NCI-H2196 treated with DMSO at 0.1 percent for 48 hours (cell line): ENCODE results near the gene SPAG4.

Source experiments
- DNase-seq: peaks from one replicate; lab custom pipeline; 2025; ENCODE audit not compliant: unreplicated experiment; lab: John Stamatoyannopoulos, UW

SPAG4 gene, protein sequence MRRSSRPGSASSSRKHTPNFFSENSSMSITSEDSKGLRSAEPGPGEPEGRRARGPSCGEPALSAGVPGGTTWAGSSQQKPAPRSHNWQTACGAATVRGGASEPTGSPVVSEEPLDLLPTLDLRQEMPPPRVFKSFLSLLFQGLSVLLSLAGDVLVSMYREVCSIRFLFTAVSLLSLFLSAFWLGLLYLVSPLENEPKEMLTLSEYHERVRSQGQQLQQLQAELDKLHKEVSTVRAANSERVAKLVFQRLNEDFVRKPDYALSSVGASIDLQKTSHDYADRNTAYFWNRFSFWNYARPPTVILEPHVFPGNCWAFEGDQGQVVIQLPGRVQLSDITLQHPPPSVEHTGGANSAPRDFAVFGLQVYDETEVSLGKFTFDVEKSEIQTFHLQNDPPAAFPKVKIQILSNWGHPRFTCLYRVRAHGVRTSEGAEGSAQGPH

DNA sequence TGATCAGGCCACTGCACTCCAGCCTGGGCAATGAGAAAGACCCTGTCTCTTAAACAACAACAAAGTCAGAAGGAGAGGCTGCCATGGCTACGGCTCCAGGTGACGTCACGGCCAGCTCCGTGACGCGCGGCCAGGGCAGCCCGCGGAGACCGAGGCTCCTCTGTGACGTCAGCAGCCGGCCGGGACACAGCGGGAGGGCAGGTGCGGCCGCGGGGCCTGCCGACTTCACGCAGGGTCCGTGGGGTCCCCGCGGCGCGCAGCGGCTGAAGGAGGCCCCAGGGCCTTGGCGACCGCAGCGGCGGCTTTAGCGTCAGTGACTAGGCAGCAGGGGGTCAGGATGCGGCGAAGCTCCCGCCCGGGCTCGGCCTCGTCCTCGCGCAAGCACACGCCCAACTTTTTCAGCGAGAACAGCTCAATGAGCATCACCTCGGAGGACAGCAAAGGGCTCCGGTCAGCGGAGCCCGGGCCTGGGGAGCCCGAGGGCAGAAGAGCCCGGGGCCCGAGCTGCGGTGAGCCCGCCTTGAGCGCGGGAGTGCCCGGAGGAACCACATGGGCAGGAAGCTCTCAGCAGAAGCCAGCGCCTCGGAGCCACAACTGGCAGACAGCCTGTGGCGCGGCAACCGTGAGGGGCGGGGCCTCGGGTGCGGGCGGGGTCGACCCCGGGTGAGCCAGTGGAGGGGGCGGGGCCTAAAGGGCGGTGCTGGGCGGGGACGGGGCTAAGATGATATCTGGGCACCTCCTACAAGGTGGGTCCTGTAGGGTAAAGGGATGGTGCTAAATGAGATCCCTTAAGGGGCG is at the start of gene SPAG4:
TSS of gene SPAG4 (plus strand) at position 163 of the 798 bp plus-strand sequence. CDS start at position 338, 175 bp downstream.
- peak; percentile 100 for DNase-seq

DNA sequence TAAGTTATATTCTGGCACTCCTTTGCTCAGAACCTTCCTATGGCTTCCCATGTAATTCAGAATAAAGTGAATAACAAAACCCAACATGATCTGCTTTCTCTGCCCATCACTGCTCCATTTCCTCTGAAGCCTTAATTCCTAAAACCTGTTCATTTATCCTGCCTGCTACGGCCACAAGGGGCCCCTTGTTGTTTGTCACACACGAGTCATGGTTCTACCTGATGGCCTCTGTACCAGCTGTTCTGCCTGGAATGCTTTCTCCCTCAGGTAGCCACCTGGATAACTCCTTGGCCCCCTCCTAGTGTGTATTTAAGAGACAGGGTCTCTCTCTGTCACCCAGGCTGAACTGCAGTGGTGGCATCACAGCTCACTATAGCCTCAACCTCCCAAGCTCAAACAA is 47.0 kb upstream of the SPAG4 start:
- no peak for DNase-seq

DNA sequence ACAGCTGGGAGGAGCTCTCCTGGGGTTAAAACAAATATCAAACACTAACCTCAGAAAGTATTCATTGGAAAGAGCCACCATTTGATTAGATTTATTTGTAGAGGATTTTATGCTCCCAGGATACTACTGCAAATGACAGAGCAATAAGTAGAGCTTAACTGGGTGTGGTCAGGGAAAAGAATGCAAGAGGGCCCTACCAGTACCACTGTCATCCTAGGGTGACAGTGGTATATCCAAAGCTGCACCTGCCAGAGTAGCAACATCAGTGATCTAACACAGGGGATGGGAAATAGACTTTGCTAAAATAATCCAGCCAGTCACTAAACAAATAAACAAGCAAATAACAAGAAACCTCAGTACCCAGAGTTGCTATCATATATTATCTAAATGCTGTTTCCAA is 44.1 kb upstream of the SPAG4 start:
- DNase-seq: no peak

DNA sequence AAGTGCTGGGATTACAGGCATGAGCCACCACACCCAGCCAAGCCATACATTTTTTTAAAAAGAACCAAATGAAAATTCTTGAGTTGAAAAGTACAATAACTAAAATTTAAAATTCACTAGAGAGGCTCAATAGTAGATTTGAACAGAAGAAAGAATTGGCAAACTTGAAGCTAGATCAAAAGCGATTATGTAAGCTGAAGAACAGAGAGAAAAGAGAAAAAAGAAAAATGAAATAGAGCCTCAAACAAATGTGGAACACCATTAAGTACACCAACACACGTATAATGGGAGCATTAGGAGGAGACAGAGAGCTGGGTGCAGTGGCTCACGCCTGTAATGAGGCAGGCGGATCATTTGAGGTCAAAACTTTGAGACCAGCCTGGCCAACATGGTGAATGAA is 42.8 kb upstream of the SPAG4 start:
- DNase-seq: no peak

DNA sequence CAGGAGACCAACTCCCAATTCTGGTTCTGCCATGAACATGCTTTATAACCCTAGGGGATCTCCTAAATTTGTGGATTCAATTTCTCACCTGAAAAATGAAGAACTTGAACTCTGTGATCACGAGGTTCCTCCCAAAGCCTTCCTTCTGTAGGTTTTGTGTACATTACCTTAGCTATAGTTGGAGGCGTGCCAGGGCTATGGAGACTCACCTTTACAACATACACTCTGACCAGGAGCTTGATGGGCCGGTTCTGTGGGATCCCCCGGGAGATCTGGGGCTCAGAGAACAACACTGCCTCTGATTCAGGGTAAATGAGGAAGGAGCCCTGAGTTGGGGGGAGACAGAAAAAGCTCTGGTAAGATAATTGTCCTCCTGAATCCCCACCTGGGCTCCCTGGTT is 39.7 kb upstream of the SPAG4 start:
- no peak for DNase-seq

DNA sequence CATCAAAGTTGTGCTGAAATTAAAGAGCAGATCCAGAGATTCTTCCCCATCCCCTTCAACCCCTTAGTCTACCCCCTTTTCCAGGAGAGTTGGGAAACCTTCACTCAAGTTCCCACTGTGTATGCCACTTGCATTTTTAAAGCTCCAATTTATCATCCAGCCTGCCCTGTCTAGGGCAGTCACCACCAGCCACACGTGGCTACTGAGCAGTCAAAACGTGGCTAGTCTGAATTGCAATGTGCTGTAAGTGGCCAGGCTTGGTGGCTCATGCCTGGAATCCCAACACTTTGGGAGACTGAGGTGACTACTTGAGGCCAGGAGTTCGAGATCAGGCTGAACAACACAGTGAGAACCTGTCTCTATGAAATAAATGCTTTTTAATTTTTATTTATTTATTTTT is 38.8 kb upstream of the SPAG4 start:
- no peak for DNase-seq

DNA sequence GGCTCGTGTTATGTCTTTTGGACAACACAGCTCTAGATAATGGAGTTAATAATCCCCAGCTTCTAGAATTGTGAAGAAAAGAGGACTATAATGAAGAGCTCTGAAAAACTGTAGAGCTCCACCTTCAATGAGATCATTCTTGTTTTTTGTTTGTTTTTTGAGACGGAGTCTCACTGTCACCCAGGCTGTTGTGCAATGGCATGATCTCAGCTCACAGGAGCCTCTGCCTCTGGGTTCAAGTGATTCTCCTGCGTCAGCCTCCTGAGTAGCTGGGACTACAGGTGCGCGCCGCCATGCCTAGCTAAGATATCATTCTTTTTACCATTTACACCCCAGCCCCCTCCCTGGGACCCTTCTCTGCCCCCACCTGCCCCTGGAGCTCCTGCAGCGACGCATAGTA is 37.2 kb upstream of the SPAG4 start:
- no peak for DNase-seq

DNA sequence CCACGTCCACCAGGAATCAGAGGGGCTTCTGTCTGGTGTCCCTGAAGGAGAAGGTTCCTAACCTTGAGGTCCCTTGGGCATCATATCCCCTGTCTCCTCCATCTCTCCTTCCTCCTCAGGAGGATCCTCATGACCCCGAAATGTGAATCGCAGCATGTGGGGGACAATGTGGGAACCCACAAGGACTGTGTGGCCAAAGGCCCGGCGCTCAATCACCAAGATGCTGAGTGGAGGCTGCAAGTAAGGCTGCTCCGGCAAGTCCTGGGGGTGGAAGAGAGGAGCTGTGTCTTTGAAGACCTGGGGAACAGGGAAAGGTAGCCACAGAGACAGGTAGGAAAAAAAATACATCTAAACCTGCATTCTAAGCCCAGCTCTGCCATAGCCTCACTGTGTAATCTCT is 36.4 kb upstream of the SPAG4 start:
- DNase-seq: no peak

DNA sequence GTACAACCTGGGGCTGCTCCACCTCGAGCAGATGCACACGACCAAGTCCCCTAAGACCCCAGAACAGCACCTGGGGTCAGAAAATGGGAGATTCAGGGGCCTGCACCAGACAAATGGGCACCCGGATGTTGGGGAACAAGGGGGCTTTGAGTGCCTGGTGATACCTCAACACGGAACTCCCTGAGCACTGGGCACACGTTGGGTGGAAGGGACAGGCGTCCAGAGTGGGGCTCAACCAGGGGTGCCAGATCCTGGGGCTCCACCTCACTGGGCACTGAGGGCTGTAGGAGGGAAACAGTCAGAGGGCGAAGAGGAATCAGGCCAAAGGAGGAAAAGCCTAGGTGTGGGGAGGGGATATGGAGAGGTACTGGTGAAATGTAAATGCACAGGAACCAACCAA is 33.5 kb upstream of the SPAG4 start:
- DNase-seq: no peak

DNA sequence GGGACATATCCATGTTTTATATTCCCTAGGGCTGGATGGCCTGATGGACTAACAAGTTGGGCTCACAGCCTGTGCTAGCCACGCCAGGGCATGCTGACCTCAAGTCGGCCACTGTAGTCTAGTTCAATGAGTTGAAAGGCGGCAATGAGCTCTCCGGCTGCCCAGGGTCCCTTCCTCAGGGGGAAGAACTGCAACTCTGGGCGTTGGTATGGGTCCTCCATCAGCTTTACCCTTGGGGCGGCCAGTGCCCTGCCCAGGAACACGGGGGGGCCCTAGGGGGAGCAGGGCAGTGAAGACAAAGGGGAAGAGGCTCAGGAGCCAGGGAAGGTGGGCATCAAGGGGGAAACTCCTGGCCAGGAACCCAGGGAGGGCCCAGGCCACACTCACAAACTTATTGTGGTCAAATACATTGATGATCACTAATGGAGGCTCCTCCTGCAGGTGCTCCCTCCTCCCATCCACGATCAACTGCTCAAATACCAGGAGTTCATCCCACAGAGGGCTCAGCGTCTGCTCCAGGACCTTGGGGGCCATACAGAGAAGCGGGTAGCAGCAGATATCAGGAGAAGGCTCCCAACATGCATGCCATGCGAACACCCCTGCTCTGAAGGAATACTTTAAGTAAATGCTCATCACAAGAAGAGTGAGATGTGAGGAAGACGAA is 32.8 kb upstream of the SPAG4 start:
- DNase-seq: no peak

DNA sequence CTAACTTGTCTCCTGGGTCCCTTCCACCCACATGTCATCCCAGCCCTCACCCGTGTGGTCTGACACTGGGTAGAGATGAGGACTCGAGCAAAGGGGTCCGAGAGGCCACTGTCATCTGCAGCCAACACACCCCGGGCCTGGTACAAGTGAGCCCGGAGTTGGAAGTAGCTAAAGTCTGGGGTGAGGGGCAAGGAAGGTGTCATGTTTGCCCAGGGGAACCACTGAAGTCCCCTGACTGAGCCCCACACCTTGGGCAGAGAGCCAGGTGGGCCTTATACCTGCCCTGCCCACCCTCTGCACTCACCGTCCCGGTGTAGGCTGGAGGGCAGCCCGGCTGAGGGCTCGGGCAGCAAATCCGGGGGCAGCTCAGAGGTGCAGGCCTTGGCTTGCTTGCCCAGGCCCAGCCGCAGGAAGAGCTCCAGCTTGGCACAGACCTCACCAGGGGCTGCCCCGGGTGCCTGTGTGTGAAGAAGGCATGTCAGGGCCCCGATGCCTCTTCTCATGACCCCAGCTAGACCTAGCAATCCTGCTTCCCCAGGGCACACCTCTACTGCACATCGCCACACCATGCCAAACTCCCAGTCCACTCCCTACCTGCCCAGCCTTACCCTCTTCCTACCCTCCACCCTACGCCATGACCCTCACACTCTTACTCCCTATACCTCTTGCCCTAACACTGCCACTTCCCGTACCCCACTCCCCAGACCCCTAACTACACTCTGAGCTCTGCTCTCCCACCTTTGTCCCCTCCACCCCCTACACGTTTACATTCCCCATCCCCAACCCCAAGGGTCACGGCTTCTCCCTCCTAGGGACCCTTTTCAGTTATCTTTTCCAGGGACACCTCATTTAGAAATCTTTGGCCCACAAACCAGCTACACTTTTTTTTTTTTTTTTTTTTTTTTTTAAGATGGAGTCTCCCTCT is 31.7 kb upstream of the SPAG4 start:
- no peak for DNase-seq

DNA sequence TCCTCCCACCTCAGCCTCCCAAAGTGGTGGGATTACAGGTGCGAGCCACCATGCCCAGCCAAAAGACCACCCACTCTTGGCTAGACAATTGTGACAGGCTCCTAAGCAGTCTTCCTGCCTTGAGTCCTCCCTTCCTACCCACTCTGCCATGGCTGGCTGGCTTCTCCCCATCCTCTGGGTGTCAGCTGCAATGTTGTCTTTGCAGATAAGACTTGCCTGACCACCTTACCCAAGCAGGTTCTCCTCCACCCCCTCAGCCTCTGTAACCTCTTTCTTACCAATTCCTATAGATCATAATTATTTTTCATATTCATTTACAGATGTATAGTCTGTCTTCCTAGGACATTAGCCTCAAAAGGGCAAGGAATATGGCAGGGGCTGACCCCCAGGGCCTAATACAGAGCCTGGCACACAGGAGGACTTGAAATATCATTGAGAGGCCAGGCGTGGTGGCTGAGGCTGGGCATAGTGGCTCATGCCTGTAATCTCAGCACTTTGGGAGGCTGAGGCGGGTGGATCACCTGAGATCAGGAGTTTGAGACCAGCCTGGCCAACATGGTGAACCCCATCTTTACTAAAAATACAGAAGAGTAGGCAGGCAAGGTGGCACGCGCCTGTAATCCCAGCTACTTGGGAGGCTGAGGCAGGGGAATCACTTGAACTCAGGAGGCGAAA is 28.7 kb upstream of the SPAG4 start:
- DNase-seq: no peak

DNA sequence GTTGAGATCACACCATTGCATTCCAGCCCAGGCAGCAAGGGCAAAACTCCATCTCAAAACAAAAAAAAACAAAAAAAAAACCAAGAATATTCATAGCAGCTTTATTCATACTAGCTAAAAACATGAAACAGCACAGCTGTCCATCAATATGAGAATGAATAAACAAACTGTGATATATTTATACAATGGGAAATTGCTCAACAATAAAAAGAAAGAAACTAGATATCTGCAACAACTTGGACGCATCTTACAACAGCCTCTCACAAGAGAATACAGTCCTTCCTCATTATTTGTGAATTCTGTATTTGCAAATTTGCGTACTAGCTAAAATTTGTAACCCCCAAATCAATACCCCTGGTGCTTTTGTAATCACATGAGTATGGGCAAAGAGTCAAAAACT is 28.2 kb upstream of the SPAG4 start:
- no peak for DNase-seq

DNA sequence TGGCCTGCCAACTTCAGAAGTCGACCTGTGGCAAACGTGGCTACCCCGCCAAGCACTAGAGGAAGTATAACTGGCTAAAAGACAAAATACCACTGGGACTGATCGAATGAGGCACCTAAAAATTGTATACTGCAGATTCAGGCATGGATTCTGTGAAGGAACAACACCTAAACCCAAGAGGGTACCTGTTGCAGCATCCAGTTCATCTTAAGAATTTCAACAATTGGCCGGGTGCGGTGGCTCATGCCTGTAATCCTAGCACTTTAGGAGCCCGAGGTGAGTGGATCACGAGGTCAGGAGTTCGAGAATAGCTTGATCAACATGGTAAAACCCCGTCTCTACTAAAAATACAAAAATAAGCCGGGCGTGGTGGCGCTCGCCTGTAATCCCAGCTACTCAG is 27.2 kb upstream of the SPAG4 start:
- no peak for DNase-seq

DNA sequence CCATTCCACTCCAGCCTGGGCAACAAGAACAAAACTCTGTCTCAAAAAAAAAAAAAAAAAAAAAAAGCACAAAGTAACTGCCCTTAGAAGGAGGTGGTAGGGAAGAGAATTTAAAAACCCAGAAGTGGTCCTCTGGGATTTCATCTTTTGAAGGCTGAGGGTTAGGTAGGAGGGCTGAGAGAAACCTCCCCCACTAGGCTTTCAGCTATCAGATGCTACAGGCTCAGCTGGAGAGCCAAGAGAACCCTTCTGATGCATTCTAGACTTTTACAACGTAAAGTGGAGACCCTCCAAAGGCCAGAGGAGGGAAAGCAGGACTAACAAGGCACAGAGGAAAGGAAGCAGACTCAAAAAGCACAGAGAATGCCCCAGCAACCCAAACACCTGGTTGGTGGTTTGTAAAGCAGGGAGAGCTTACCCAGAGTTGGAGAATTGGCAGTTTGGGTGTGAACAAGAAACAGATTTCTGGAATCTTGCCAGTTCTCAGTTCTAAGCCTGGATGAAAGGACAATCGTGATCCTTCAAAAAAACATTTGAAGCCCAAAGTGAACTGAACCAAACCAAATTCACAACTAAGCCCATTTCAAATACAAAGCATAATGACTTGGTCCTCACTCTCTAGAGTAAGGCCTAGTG is 23.2 kb upstream of the SPAG4 start:
- DNase-seq: no peak

DNA sequence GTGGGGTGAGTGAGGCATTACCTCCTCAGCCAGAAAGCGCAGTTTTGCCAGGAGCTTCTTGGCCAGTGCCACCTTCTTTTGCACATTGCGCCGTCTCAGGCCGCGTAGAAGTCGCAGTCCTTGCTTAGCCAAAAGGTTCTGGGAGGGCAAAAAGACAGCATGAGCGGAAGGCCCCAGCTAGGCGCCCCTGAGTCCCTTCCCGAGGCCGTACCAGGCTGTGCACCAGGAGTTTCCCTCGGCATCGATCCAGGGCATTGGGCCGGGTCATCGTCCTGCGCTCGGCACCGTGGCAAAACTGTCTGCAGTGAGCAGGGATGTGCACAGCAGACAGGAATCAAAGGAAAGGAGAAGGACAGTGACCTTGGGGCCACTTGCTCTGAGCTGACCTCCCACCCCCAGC is 20.2 kb upstream of the SPAG4 start:
- no peak for DNase-seq

DNA sequence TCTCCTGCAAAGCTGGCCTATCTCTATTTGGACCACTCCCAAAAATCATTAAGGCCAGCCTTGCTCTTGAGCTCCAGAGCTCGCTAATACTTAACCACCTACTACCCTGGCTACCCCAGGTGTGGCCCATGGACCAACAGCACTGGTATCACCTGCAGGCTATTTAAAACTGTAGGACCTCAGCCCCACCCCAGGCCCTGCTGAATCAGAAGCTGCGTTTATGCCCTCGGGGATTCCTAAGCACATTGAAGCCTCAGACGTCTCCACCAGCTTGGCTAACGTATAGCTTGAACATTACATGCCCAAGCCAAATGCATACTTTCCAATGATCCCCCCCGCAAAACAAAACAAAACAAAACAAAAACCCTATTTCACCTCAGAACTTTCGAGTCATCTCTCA is 19.7 kb upstream of the SPAG4 start:
- DNase-seq: no peak

DNA sequence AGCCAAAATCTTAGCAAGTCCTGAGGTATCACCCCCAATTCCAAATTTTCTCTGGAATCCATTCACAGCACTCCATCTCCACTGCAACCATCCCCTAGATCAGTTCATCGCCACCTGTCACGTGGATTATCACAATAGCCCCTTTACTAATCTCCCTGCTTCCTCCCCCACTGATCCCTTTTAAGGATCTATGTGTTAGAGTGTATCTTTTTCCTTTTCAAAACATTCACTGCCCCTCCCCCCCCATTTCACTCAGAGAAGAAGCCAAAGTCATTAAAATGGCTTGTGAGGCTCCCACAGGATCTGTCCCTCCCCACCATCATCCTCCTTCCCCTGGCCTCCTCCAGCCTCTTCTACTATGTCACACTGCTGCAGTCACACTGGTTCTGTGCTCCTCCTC is 18.4 kb upstream of the SPAG4 start:
- no peak for DNase-seq

DNA sequence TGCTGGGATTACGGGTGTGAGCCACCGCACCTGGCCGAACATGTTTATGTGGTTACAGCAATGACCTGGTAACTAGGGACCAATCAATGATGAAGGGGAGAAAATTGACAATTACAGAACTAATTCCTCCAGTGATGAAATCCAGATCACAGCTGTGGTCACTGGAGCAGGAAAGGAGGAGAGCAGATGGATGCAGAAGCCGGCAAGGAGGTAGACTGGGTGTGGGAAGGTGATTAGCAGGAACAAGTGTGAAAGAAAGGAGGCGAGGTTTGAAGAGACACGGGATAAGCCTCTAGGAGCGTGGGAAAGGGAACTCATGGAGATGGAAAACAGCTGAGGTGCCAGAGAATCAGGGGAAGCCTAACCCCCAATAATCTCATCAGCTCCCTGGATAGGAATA is 17.2 kb upstream of the SPAG4 start:
- no peak for DNase-seq
